ENCODE data around the gene LIMA1.
"Not testable (repeated sequence)": the region's sequence is repeated elsewhere in the genome, so short reads cannot be mapped to it uniquely, and the experiment has no call there.

LIMA1 gene

DNA sequence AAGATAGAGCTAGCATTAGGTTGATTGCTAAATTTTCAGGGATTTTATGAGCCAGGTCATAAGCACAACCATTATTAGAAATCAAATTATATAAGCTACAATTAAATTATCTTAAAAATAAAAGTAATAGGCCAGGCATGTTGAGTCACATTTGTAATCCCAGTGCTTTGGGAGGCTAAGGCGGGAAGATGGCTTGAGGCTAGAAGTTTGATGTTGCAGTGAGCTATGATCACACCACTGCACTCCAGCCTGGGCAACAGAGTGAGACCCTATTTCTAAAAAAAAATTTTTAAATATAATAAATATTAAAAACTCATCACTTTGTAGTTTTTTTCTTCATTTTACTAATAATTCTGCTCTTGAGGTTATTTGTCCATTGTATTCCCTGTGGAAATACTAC, 1.9 kb upstream of the LIMA1 start:
- DNase-seq = no peak

DNA sequence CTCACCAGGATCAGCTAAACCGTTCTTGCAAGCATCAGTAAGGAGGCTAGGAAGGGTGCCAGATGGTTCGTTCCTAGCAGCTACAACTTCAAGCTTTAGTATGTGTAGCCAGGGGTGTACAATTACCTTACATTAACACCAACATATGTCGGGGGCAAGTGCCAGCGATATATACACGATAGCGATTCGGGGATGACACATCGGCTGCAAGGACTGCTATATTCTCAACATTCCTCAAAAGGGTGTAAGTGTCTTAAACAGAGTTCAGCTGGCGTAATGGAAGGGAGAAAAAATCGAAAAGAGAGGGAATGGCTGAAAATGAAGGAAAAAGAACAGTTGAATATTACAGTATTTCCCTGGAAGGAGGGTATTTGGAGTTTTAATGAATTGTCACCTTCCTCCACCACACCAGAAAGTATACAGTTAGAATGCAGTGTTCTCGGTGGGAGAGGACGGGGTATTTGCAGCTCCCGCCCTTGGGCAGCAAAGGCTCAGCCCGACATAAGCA, 545 bp downstream of the LIMA1 start:
- no peak for DNase-seq

DNA sequence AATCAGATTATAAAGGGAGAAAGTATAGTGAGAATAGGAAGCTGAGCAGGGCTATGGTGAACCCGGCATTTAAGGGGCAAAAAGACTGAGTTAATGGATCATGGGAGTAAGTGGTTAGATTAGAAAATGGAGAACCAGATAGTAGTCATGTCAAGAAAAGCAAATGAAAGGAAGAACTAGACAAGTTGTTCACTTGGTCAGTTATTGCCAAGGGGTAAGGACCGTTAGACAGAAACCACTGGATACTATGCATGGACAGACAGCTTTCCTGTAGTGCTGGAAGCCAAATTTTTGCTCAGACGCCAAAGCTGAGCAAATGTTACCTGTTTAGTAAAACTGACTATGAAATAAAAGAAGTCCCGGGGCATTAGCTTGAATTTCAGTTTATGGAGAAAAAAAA, 3.8 kb downstream of the LIMA1 start:
- DNase-seq = no peak

DNA sequence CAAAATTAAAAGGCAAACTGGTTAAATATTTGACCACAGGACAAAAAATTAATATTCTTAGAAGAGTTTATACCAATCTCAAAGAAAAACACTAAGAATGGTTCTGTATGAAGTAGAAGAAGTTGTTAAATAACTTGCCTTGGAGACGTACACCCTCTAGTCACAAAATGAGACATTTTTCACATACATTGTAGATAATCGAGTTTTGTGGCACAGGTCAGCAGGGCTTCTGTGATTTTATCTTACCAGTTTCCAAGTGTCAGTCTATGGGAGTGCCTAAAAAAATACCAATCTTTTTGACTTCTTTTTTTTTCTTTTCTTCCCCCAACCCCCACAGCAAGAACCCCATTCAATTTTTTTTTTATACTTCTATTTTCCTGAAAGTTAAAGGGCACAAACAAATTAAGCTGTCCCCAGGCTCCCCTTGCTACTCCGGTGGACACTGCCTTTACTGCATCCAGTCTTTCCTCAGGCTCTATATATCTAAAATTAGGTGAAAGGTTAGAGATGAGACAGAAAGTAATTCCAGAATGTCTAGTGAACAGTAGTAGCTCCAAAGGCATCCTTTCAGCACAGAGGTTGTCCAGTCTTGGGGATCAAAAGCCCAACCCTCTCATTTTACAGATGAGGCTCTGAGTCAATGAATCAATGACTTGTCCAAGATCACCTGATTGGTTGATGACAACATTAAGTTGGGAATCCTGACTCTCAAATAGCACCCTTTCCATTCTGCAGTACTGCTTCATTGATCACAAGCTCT, 6.2 kb downstream of the LIMA1 start:
- DNase-seq = no peak

DNA sequence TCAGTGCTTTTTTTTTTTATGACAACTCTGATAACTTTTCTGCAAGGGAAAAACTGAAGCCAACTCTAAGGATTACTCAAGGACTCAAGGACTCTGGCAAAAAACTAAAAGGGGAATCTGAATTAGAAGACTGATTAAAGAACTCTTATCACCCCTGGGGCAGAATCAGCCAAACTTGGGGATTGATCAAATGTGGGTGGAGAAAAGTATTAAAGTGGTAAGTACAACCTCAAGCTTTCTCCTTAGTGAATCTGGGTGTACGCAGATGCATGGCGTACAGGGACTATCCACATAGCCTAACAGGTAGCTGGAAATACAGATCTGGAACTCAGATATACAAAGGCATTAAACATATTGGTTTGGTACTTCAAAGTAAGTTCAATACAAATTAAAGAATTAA, 7.3 kb downstream of the LIMA1 start:
- DNase-seq = no peak

DNA sequence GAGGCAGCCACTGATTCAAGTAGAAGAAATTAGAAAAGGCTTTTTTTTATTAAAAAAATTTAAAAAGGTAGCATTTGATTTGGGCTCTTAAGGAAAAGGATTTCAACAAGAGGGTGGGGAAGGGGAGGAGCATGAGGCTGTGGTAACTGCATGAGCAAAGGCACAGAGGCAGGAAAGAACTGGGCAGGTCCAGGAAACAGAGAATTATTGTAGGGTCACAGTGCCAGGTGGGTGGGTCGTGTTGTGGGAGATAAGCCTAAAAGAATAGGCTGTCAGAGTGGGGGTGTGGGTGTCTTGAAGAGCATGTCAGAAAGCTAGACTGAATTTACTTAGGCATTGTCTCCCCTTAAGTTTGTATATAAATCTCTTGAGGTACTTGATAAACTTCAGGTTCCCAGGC, 7.8 kb downstream of the LIMA1 start:
- DNase-seq = no peak

DNA sequence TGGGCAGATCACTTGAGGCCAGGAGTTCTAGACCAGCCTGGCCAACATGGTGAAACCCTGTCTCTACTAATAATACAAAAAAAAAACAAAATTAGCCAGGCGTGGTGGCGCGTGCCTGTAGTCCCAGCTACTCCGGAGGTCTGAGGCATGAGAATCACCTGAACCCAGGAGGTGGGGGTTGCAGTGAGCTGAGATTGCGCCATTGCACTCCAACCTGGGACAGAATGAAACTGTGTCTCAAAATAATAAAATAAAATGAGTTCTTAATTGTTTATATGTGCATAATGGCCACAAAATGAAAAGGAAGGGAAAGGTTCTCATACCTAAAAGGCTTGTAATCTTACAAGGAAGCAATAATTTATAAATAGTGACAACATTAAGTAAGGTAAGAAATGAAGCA, 8.2 kb downstream of the LIMA1 start:
- DNase-seq = not testable (repeated sequence)

DNA sequence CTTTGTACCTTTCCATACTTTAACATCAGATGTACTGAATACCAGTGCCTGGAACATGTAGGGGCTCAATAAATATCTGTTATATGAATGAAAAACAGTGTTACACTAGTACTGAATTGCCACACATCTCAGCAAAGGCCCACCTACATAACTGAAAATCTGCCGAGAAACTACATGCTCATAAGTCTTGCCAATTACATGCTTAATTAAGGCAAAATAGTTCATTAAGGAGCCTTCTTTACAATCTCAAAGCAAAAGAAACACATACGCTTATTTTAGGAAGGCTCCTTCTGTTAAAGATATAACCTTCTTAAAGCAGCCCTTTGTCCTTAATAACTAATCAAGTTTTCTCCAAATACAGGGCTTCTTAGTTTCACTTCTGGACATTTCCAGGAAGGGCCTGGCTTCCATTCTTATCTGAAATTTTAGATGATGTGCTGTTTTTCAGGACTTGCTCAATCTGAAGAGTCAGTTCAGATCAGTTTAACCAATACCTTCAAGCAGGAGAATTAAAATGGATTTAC, 11.5 kb downstream of the LIMA1 start:
- DNase-seq = no peak

DNA sequence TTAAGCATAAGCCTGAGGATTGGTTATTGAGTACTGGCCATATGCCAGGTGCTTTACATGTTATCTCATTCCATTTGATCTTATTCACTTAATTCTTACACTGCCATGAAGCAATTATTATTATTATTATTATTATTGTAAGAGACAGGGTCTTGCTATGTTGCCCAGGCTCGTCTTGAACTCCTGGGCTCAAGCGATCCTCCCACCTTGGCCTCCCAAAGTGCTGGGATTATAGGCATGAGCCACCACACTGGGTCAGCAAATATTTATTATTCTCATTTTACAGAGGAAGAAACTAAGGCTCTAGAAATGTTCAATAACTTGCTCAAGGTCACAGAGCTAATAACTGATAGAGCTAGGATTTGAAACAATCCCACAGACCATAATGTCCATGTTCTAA, 14.8 kb downstream of the LIMA1 start:
- no peak for DNase-seq

DNA sequence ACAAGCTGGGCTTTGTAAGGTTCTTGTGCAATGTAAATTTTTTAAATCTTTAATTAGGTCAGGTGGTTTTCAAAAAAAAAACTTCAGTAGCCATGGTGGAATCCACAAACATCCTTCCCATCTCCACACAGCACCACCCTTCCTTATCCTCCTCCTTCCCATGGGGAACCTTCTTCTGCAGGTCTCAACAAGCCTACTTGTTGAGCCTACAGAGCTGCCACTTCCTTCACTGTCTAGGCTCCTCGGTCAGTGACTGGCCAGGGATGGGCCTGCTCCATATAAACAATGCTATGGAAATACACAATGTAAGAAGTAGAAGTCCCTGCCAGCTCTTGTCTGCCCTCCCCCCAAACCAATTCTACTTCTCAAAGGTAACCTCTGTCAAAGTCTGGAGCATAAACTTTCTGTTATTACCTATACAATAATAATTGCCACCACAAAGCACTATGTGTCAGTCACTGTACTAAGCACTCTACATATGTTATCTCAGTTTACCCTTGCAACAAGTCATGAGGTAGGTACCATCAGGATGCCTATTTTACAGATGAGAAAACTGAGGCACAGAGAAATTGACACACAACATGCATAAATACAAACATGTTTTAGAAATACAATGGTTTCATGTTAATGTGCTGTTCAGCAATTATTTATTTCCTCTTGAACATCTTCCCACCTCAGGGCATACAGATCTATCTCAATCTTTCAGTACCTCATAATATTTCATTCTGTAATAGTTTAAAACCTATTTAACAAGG, 17.4 kb downstream of the LIMA1 start:
- DNase-seq = no peak

DNA sequence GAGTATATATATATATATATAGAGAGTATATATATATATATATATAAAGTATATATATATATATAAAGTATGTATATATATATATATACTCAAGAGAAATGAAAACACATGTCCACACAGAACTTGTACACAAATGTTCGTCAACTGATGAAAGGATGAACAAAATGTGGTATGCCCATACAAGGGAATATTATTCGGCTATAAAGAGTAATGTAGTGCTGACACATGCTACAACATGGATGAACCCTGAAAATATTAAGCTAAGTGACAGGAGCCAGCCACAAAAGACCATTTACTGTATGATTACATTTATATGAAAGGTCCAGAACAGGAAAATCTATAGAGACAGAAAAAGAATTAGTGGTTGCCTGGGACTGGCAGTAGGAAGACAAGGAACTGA, 19.5 kb downstream of the LIMA1 start:
- DNase-seq = no peak

DNA sequence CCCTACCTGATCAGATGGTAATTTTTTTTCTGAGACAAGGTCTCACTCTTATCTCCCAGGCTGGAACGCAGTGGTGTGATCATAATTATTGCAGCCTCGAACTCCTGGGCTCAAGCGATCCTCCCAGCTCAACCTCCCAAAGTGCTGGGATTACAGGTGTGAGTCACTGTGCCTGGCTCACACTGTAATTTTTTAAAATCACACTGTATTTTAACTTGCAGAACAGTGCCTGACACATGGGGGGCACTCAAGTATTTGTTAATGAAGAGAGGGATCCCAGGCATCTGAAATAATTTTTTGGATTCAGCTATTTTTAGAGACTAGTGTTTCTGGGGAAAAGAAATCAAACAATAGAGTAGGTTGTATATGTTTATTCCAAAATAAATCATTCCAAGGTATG, 21.7 kb downstream of the LIMA1 start:
- no peak for DNase-seq

DNA sequence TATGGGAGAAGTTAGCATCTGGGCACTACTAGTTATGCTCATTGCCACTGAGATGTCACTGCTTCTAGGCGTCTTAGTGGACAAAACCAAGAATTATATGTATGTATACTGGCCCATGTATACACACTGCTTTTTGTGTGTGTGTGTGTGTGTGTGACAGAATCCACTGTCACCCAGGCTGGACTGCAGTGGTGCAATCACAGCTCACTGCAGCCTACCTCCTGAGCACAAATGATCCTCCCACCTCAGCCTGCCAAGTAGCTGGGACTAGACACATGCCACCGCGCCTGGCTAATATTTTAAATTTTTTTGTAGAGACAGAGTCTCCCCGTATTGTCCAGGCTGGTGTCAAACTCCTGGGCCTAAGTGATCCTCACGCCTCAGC, 25.2 kb downstream of the LIMA1 start:
- no peak for DNase-seq

DNA sequence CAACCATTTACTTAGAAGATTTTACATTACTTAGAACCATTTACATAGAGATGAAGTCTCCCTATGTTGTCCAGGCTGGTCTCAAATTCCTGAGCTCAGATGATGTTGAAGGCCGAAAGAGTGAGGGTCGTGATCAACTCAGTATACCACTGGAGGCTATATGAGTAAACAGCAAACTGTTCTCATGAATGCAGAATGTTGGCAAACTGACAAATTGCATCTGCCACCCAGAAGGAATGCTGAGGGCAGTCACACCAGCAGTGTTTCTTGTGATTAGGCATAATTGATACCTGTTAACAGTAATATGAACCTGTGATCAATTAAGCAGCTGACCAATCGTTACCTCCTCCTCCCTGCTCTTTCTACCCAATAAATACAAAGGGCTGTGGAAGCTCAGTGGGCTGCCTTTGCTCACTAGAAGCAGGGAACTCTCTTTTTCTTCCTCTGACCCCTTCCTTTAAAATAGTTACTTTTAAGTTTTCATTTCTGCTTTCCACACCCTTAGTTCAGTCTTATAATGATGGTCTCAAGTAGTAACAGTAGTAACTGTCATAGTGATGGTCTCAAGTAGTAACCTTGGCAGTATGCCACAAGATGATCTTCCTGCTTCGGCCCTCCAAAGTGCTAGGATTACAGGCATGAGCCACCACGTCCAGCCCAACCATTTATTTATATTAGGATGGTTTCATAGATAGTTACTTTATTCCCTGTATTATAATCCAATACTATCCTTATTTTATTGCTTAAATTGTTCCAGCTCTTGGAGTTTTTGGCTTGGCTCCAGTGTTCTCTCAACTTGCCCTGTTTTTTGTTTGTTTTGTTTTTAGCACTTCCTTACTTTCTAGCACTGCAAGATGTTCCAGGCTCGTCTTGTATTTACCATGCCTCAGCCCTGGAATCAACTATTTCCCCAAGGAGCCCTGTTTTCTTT, 25.8 kb downstream of the LIMA1 start:
- DNase-seq = no peak

DNA sequence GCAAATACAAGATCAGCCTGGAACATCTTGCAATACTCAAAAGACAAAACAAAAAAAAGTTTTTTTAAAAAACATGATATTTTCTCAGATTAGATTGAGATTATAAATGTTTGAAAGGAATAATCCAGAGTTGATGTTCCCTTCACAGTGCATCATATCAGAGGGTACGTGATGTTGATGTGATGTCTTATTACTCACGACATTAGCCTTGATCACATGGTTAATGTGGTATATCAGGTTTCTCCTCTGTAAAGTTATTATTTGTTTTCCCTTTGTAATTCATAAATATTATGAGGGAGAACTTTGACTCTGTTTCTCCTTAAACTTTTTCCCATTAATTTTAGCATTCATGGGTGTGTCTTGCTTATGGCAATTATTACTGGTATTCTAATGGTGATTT, 26.6 kb downstream of the LIMA1 start:
- DNase-seq = no peak

DNA sequence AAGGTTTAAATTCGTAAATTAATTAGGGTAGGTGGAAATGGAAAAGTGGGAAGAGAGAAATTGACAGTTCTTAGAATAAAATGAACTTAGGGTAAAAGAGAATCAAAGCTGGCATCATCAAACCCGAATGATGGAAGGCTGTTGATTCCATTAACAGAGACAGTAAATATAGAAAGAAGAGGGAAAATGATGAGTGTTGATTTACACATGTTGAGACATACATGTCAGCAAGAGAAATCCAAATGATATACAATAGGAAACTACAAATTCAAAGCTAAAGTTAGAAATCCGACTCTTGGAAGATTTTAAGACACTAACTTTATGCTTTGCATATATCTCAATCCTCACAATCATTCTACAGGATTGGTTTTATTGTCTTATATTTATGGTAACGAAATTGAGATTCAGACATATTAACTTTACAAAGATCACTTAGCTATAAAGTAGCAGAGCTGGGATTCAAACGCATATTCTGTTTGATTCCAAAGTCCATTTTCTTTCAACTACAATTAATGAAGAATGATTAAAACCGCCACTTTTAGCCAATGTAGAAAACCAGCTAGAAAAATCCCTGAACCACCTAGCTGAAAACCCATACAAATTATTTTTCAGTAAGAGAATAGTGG, 30.2 kb downstream of the LIMA1 start:
- no peak for DNase-seq

DNA sequence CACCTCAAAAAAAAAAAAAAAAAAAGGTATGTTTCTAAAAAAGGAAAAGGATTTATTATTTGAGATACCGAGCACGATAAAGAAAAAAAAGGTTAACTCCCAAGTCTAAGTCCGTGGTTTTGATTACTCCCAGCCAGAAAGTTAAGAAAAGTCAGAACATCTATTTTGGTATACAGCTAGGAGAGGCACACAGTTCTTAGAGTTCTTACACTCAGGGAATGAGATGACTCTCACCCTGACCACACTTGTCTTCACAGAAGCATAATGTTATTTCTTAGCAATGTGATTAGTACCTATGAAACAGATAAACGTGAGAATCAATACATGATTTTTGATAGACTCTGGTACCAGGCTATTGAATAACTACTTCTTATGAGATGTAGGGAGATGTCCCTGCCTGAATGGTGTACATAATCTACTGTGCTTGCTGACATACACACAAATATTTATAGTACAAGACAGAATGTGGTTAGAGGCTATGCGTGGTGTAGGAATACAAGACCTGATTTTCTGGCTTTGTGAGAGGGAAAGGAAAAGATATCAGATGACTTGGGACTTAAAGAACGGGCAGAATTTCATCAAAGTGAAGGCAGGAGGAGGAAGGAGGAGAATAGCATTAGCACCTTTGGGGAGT, 31.6 kb downstream of the LIMA1 start:
- DNase-seq = no peak

DNA sequence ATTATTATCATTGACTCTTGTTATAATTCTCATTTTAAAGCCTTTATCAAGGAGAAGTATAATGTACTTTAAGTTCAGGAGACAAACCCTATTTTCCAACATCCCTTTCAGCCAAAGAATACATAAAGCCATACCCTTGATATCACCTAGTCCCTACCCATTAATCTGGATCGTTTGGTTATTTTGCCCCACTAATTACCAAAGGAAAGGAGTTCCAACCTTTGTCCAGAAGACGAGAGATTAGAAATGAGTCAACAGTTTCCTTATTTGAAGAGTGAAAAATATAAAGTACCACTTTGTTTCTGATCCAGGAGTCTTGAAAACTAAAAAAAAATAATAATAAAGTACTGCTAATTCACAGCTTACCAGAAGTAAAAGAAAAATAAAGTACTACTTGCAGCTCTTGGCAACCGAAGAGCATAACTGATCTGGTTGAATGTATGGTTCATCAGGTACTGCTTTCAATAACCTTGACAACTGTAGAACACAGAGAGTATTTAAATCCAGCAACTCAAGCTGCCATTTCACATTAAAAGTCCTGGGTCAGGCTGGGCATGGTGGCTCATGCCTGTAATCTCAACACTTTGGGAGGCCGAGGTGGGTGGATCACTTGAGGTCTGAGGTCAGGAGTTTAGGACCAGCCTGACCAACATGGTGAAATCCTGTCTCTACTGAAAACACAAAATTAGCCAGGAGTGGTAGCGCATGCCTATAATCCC, 33.7 kb downstream of the LIMA1 start:
- DNase-seq = no peak

DNA sequence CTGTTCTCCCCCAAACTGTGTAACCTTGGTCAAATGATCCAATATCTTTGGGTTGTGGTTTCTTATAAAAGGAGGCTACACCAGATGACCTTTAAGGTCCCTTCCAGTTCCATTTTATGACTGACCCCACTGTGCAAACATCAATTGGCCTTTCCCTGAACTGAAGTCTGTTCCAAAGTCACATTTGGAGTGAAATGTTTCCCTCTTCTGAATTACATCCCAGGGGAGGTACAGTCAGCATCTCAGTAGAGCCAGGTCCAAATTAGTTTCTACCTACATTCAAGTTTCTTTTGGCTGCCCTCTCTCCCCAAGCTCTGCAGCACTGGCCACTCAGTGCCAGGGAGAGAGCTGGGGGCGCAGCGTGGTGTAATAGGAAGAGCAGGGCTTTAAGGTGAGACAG, 34.4 kb downstream of the LIMA1 start:
- DNase-seq = no peak

DNA sequence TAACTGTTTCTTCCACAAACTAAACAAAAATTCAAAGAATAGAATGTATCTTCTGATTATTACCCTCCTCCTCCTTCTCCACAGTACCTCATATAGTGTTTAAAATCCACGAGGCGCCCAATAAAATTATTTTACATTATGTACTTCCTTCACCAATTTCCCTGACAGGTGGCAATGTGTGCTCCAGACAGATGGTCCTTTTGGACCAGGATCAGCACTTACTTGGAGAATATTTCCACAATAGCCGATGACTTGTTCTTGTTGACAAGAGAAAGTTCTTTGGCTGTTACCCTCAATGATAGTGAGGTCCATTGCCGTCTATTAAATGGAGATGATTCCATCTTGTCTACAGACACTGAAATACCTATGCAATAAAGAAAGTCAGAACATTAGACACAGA, 34.9 kb downstream of the LIMA1 start:
- DNase-seq = no peak

DNA sequence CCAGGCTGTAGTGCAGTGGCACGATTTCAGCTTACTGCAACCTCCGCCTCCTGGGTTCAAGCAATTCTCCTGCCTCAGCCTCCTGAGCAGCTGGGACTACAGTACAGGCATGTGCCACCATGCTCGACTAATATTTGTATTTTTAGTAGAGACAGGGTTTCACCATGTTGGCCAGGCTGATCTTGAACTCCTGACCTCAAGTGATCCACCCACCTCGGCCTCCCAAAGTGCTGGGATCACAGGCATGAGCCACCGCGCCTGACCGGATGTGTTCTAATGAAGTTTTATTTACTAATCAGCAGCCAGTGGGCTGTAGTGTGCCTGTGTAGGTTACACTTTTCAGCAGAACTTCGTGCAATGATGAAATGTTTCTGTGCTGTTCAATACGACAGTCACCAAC, 35.7 kb downstream of the LIMA1 start:
- not testable (repeated sequence) for DNase-seq
